Amygdala (tissue), 56 donors: ENCODE data around the gene WWOX.

Experiments
- DNase-seq, 56 donors: peaks; one replicate each; lab custom pipeline; 2025; lab: John Stamatoyannopoulos, UW

WWOX gene

GRCh38 chr16:78189121-78189520 lies 89.7 kb downstream of the WWOX start:
- no peak for DNase-seq

GRCh38 chr16:78192734-78193488 lies 93.5 kb downstream of the WWOX start:
- no peak for DNase-seq

GRCh38 chr16:78194948-78195347 lies 95.5 kb downstream of the WWOX start:
- DNase-seq: no peak

- no peak for DNase-seq
Observed at GRCh38 chr16:78195797-78196196, 96.3 kb downstream of the WWOX start.

GRCh38 chr16:78196502-78196901 lies 97.0 kb downstream of the WWOX start:
- no peak for DNase-seq

GRCh38 chr16:78198288-78198687 lies 98.8 kb downstream of the WWOX start:
- no peak for DNase-seq

GRCh38 chr16:78199325-78200022 lies 100.0 kb downstream of the WWOX start:
- no peak for DNase-seq

- DNase-seq: no peak
Observed at GRCh38 chr16:78200023-78200389, 100.6 kb downstream of the WWOX start.

- no peak for DNase-seq
Observed at GRCh38 chr16:78200623-78201096, 101.2 kb downstream of the WWOX start.

GRCh38 chr16:78205506-78205905 lies 106.1 kb downstream of the WWOX start:
- no peak for DNase-seq

- DNase-seq: no peak
Observed at GRCh38 chr16:78206623-78207223, 107.3 kb downstream of the WWOX start.

- peak in 1 of 56 donors; percentile 7 for DNase-seq
Observed at GRCh38 chr16:78209951-78210661, 110.7 kb downstream of the WWOX start.

GRCh38 chr16:78211020-78211599 lies 111.7 kb downstream of the WWOX start:
- DNase-seq: no peak

- DNase-seq: no peak
Observed at GRCh38 chr16:78211946-78212345, 112.5 kb downstream of the WWOX start.

- no peak for DNase-seq
Observed at GRCh38 chr16:78212674-78213073, 113.2 kb downstream of the WWOX start.

GRCh38 chr16:78213751-78214150 lies 114.3 kb downstream of the WWOX start:
- DNase-seq: no peak

- no peak for DNase-seq
Observed at GRCh38 chr16:78215222-78215621, 115.8 kb downstream of the WWOX start.

GRCh38 chr16:78216166-78216745 lies 116.8 kb downstream of the WWOX start:
- no peak for DNase-seq

GRCh38 chr16:78217276-78217675 lies 117.8 kb downstream of the WWOX start:
- no peak for DNase-seq

- no peak for DNase-seq
Observed at GRCh38 chr16:78218279-78218678, 118.8 kb downstream of the WWOX start.
